ENCODE data around the gene TMTC1.

GRCh38 chr12:29807129-29807528, 23.4 kb upstream of the TMTC1 start:
- no peak for TF ChIP-seq CTCF (conservative IDR thresholded peaks at IDR 0.05 in 1 of 2, IDR thresholded peaks at IDR 0.05 in 1 of 2; ENCODE audit: low read depth in 1 of 2, low read length in 2 of 2)
- no peak for TF ChIP-seq EZH2 (IDR thresholded peaks at IDR 0.05; ENCODE audit: low read length, missing control alignments)
